Caco-2 (cell line): ENCODE data around the gene ZNF219. TPM values are rescaled to one million over a fixed set of nuclear protein-coding genes. Genes with fewer than 3 reads are reported as not detected.
A peak's percentile ranks its signal among the peaks of the same experiment; 100 is the strongest.

Experiments
- BruUV-seq: library from RNA; stranded (reverse); fragments of 400-500 nt; replicated peaks from 2 replicates; lab custom pipeline; 2021; lab: Mats Ljungman, UMichigan
- CTCF ChIA-PET: fragments of 300-600 bp; sonication (Branson Sonifier 250); formaldehyde crosslinking; loops from one replicate; lab custom pipeline; 2022; ENCODE audit warnings: antibody characterized with exemption; lab: Charles Lee
- POLR2A ChIA-PET: fragments of 300-600 bp; sonication (Branson Sonifier 250); formaldehyde crosslinking; loops from one replicate; lab custom pipeline; 2022; ENCODE audit warnings: antibody characterized with exemption; lab: Charles Lee
- DNase-seq, 2 experiments: peaks; one replicate each; pipeline versions ENCODE4 v3.0.0 to v3.0.0-alpha.2; 2020 to 2022
- H3K27me3 ChIP-seq: replicated peaks from 2 replicates; pipeline ENCODE4 v1.6.0; 2011; ENCODE audit warnings: low read length; ENCODE audit not compliant: control insufficient read depth, insufficient read depth
- H3K36me3 ChIP-seq: 2 replicates; pipeline ENCODE4 v1.5.1; 2011; ENCODE audit warnings: low read length; ENCODE audit not compliant: control insufficient read depth, insufficient read depth
- H3K4me1 ChIP-seq: fragments of 250-450 bp; sonication (Bioruptor Pico); 2 replicates; pipeline ENCODE4 v1.5.1; 2020; ENCODE audit warnings: mild to moderate bottlenecking
- H3K4me3 ChIP-seq: 2 replicates; pipeline ENCODE4 v1.5.1; 2011; ENCODE audit warnings: low read depth, mild to moderate bottlenecking, control low read depth, low read length
- H3K9me3 ChIP-seq: fragments of 250-450 bp; sonication (Bioruptor Pico); 2 replicates; pipeline ENCODE4 v1.5.1; 2020; ENCODE audit warnings: mild to moderate bottlenecking, moderate library complexity
- H3K27ac Mint-ChIP-seq: one replicate; pipeline ENCODE4 v1.8.0; 2022; ENCODE audit warnings: mixed read lengths; ENCODE audit not compliant: unreplicated experiment
- H3K27me3 Mint-ChIP-seq: one replicate; pipeline ENCODE4 v1.8.0; 2022; ENCODE audit warnings: mixed read lengths; ENCODE audit not compliant: insufficient read depth, unreplicated experiment
- H3K36me3 Mint-ChIP-seq: one replicate; pipeline ENCODE4 v1.8.0; 2022; ENCODE audit warnings: mild to moderate bottlenecking, mixed read lengths; ENCODE audit not compliant: insufficient read depth, unreplicated experiment
- H3K4me1 Mint-ChIP-seq: one replicate; pipeline ENCODE4 v1.8.0; 2022; ENCODE audit warnings: low read depth, mixed read lengths; ENCODE audit not compliant: unreplicated experiment
- H3K4me3 Mint-ChIP-seq: one replicate; pipeline ENCODE4 v1.8.0; 2022; ENCODE audit warnings: mild to moderate bottlenecking, moderate library complexity, mixed read lengths; ENCODE audit not compliant: unreplicated experiment
- H3K9me3 Mint-ChIP-seq: one replicate; pipeline ENCODE4 v1.8.0; 2022; ENCODE audit warnings: mixed read lengths; ENCODE audit not compliant: unreplicated experiment
- CTCF ChIP-seq, 2 experiments: fragments of 200-600 bp in 1 of 2; IDR thresholded peaks; 1 replicate in 1 of 2; 2 replicates in 1 of 2; pipeline versions ENCODE4 v1.5.1 to v1.8.0; 2011 to 2022; ENCODE audit warnings: antibody characterized with exemption in 1 of 2, control low read depth in 1 of 2, inconsistent platforms in 1 of 2, low read depth in 1 of 2, low read length in 1 of 2, mild to moderate bottlenecking in 1 of 2, moderate library complexity in 1 of 2; ENCODE audit not compliant: insufficient read depth in 1 of 2, severe bottlenecking in 1 of 2, unreplicated experiment in 1 of 2
- intact Hi-C: fragments of 100-400 bp; cut with micrococcal nuclease; formaldehyde crosslinking; loops from one replicate; pipeline ENCODE4 v1.10.0; 2022; ENCODE audit not compliant: unreplicated experiment
- total RNA-seq: library from RNA; stranded (reverse); gene quantifications from 2 replicates; pipeline ENCODE4 v1.2.3, GENCODE V29; 2022

ZNF219 gene
- total RNA-seq, 1 experiment from 2014 or later = 35.2 TPM

GRCh38 chr14:21069388-21070082, 28.9 kb downstream of the ZNF219 start:
- intact Hi-C loops = loop anchor here (5.0 kb wide), 1 partner anchor 123 kb away; no protein-coding TSS in a partner anchor
- no peaks in the 10 kb centered on the region for H3K36me3 Mint-ChIP-seq
- H3K27me3 Mint-ChIP-seq = peaks cover 8% of the 10 kb centered on the region
- H3K27ac Mint-ChIP-seq = no peak overlapping the region
- TF ChIP-seq CTCF (IDR thresholded peaks at IDR 0.05; ENCODE audit: insufficient read depth in 1 of 2, low read depth in 1 of 2, low read length in 1 of 2, severe bottlenecking in 1 of 2, unreplicated experiment in 1 of 2) = no peak
- no TSS peak for BruUV-seq
- H3K9me3 Mint-ChIP-seq = no peaks in the 10 kb centered on the region
- H3K4me3 Mint-ChIP-seq = peak overlapping the region; percentile 84
- H3K36me3 ChIP-seq = no peaks in the 10 kb centered on the region
- H3K4me1 Mint-ChIP-seq = no peaks in the 10 kb centered on the region
- no peaks in the 10 kb centered on the region for H3K9me3 ChIP-seq
- ChIA-PET CTCF (interaction anchor here (0.7 to 3.8 kb wide), 15 partner anchors 15 to 55 kb away, joined by 4 to 127 read pairs (median 13); no protein-coding TSS in a partner anchor), POLR2A (interaction anchor here (1.3 kb wide), 1 partner anchor 34 kb away, joined by 6 read pairs; no protein-coding TSS in a partner anchor)
- no peaks in the 10 kb centered on the region for H3K27me3 ChIP-seq
- peak in 1 of 2 experiments; percentile 17 for DNase-seq
- H3K4me1 ChIP-seq = peaks cover 6% of the 10 kb centered on the region
- peak overlapping the region; percentile 76 for H3K4me3 ChIP-seq

- H3K9me3 Mint-ChIP-seq = no peaks in the 10 kb centered on the region
- no peaks in the 10 kb centered on the region for H3K9me3 ChIP-seq
- no peaks in the 10 kb centered on the region for H3K36me3 Mint-ChIP-seq
- DNase-seq = peak; percentile 71 to 79
- ChIA-PET POLR2A (interaction anchor here (0.5 to 1.1 kb wide), 2 partner anchors 36 to 381 kb away, joined by 3 to 7 read pairs; no protein-coding TSS in a partner anchor), CTCF (interaction anchor here (0.5 to 3.8 kb wide), 17 partner anchors 11 to 232 kb away, joined by 3 to 127 read pairs (median 6); partner anchors contain the start of gene TMEM253)
- H3K4me3 ChIP-seq = peak overlapping the region; percentile 76
- TF ChIP-seq CTCF (IDR thresholded peaks at IDR 0.05; ENCODE audit: insufficient read depth in 1 of 2, low read depth in 1 of 2, low read length in 1 of 2, severe bottlenecking in 1 of 2, unreplicated experiment in 1 of 2) = peak; percentile 80 to 83
- H3K27ac Mint-ChIP-seq = no peak overlapping the region
- H3K4me1 ChIP-seq = peaks cover 6% of the 10 kb centered on the region
- H3K4me3 Mint-ChIP-seq = peak overlapping the region; percentile 84
- H3K4me1 Mint-ChIP-seq = no peaks in the 10 kb centered on the region
- intact Hi-C loops = loop anchor here (1.0 to 5.0 kb wide), 4 partner anchors 24 to 124 kb away; no protein-coding TSS in a partner anchor
- no peaks in the 10 kb centered on the region for H3K36me3 ChIP-seq
- BruUV-seq = no TSS peak
- no peaks in the 10 kb centered on the region for H3K27me3 ChIP-seq
- H3K27me3 Mint-ChIP-seq = peaks cover 8% of the 10 kb centered on the region
These were observed 29.7 kb downstream of the ZNF219 start for GRCh38 chr14:21068521-21069387.
